Stomach smooth muscle (tissue), 2 donors: Measurements from ENCODE around the gene MYT1.

Experiments used
- H3K27ac ChIP-seq: one replicate; pipeline ENCODE4 v1.7.0; 2013; ENCODE audit warnings: mild to moderate bottlenecking, low read length, inconsistent platforms
- H3K27me3 ChIP-seq, 2 donors: one replicate each; pipeline ENCODE4 v1.7.0; 2013; ENCODE audit warnings: low read length in 2 of 2; ENCODE audit not compliant: insufficient read depth in 2 of 2, control insufficient read depth in 1 of 2
- H3K36me3 ChIP-seq, 2 donors: one replicate each; pipeline ENCODE4 v1.7.0; 2013; ENCODE audit warnings: low read length in 2 of 2; ENCODE audit not compliant: control insufficient read depth in 2 of 2, insufficient read depth in 2 of 2
- H3K4me1 ChIP-seq: one replicate; pipeline ENCODE4 v1.7.0; 2013; ENCODE audit warnings: low read length; ENCODE audit not compliant: control insufficient read depth, insufficient read depth
- H3K4me3 ChIP-seq, 2 donors: one replicate each; pipeline ENCODE4 v1.7.0; 2013; ENCODE audit warnings: low read length in 2 of 2
- H3K9ac ChIP-seq, 2 donors: one replicate each; pipeline ENCODE4 v1.7.0; 2013; ENCODE audit warnings: low read length in 2 of 2, mild to moderate bottlenecking in 1 of 2
- H3K9me3 ChIP-seq, 2 donors: one replicate each; pipeline ENCODE4 v1.7.0; 2013; ENCODE audit warnings: low read length in 2 of 2; ENCODE audit not compliant: control insufficient read depth in 2 of 2
- donor health status: healthy.
- donor health status: Pancreatic carcinoma.

The MYT1 gene

DNA sequence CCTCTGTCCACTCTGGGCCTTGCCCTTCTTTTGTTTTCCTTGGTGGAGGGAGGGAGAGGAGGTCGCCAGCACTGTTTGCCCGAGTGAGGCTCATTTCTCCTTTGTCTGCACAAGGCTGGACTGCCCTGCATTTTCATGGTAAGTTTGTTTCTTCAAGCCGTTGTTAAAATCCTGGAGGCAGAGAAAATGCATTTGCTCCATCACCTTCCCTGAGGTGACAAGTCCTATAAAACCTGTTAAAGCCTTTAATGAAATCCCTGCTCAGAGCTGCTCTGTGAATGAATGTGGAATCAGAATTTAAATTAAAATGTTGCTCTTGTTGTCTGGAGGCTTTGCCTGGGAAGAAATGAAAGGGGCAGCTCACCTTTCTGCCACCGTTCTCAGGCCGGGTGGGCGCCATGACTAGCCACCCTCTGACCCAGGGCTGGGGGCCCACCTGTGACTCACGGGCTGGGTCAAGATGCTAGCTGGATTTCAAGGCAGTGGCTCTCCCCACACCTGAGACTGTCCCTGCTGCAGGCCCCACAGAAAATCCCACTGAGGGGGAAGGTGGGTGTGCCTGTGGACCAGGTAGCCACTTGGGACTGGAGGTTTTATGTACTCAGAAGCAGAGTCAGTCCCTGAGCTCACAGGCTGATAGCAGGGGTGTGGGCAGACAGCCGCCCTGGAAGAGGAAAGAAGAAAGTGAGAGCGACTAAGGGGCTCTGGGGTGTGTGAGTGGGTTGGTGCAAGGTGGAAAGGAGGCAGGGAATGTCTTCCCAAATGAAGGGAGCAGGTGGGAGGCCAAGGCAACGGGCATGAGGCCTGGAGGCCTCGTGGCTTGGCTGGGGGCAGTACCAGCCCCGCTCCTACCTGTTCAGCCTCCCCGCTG lies 24.0 kb upstream of the MYT1 start:
- no peak overlapping the region for H3K4me3 ChIP-seq
- peaks cover 6 to 12% of the 10 kb centered on the region in 2 donors for H3K27me3 ChIP-seq
- no peak overlapping the region for H3K27ac ChIP-seq
- peaks cover 0 to 6% of the 10 kb centered on the region in 2 donors for H3K9me3 ChIP-seq
- no peaks in the 10 kb centered on the region for H3K4me1 ChIP-seq
- no peak overlapping the region for H3K9ac ChIP-seq
- no peaks in the 10 kb centered on the region for H3K36me3 ChIP-seq

- Histone ChIP-seq H3K4me1 (no peaks in the 10 kb centered on the region), H3K4me3 (no peak overlapping the region), H3K36me3 (no peaks in the 10 kb centered on the region), H3K27me3 (peaks cover 9 to 10% of the 10 kb centered on the region in 2 donors), H3K9me3 (peaks cover 0 to 9% of the 10 kb centered on the region in 2 donors), H3K9ac (no peak overlapping the region), H3K27ac (no peak overlapping the region)
Observed at GRCh38 chr20:64140956-64141355, 23.3 kb upstream of the MYT1 start.

DNA sequence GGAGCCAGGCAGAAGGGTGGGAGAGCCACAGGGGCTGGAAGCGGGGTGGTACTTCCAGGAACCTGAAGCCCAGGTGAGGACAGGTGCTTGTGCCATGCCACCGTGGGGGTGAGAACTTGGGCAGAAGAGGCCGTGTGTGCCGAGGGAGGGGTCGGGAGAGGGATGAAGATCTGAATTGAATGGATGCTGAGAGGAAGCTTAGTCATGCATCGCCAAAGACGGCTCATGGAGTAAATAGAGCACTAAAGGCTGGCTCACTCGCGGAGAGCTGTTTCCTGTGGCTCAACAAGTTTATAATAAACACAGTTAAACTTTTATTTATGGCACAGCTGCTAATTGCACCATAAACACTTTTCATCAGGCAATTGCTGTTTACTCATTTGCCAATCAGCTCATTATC lies 21.7 kb upstream of the MYT1 start:
- Histone ChIP-seq H3K4me1 (no peaks in the 10 kb centered on the region), H3K4me3 (no peak overlapping the region), H3K27me3 (peaks cover 9 to 13% of the 10 kb centered on the region in 2 donors), H3K27ac (no peak overlapping the region), H3K9me3 (peaks cover 0 to 9% of the 10 kb centered on the region in 2 donors), H3K9ac (no peak overlapping the region), H3K36me3 (no peaks in the 10 kb centered on the region)

DNA sequence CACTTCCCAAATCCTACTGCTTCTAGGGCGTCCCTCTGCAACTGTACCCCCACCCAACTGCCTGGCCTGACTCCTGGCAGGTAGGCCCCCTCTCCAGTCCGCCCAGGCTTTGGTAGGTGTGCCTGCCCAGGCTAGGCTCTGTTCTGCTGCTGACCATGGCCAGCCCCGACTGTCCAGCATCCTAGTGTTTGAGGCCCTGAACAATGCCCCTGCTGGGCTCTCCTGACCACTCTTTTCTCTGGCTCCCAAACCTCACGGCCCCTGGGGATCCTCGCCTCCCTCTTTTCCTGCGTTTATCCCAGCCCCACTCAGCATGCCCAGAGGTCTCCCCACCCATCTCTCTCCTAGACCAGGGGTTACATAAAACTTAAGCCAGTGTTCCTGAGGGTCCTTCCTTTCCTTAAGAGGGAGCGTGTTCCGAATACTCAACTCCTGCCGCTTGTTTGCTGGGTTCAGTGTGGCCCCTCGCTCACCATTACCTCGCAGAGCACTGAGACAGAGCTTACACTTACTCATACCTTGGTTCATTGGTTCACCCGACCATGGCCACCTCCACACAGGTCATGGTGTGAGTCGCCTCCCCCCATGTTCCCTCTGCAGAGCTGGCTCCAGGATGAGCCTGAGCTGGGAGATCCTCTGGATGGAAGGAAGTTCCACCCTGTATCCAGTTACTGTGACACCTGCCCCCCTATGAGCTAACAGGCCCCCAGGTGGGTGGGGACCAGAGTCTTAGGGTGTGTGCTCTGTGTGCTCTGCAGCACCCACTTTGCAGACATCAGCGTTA lies 21.0 kb upstream of the MYT1 start:
- H3K9me3 ChIP-seq = peaks cover 0 to 9% of the 10 kb centered on the region in 2 donors
- H3K27me3 ChIP-seq = peaks cover 11 to 13% of the 10 kb centered on the region in 2 donors
- no peak overlapping the region for H3K27ac ChIP-seq
- no peak overlapping the region for H3K9ac ChIP-seq
- H3K4me1 ChIP-seq = no peaks in the 10 kb centered on the region
- H3K36me3 ChIP-seq = no peaks in the 10 kb centered on the region
- H3K4me3 ChIP-seq = no peak overlapping the region

GRCh38 chr20:64144144-64144912 lies 19.9 kb upstream of the MYT1 start:
- peaks cover 11 to 13% of the 10 kb centered on the region in 2 donors for H3K27me3 ChIP-seq
- no peaks in the 10 kb centered on the region for H3K36me3 ChIP-seq

DNA sequence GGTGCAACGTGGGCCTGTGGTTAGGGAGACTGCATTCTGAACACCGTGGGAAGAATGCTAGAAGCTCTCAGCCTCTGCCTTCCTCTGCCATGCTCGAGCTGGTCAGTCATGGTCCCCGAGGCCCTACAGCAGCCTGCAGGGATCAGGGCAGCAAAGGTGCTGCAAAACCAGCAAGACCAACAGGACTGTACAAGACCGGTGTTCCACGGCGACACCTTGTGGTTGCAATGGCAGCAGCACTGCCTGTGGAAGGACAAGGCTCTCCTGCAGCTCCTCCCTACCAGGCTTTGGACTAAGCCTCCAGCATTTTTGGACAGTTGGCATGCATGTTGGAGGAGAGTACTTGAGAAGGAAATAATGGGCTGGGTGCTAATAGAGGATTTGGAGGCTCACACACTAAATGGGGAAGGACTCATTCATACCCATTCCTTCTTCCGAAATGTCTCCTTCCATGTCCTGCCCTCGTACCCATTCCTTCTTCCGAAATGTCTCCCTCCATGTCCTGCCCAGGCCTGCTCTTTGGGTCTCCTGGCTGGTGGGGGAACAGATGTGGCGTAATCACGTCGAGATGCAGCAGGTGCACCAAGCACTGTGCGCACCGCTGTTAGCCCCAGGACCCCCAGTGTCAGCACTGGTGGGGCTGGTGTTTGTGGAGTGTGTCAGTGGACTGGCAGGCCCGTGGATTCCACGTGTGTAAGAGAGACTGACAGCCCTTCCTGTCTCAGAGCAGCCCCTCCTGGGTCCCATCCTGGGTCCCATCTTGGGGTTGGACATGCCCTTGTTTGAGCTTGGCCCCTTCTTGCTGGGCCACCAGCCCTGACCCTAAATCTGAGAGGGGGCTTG lies 18.6 kb upstream of the MYT1 start:
- Histone ChIP-seq H3K4me3 (no peak overlapping the region), H3K27ac (no peak overlapping the region), H3K9ac (no peak overlapping the region), H3K27me3 (peaks cover 10 to 13% of the 10 kb centered on the region in 2 donors), H3K4me1 (no peaks in the 10 kb centered on the region), H3K36me3 (no peaks in the 10 kb centered on the region), H3K9me3 (peaks cover 0 to 9% of the 10 kb centered on the region in 2 donors)

More at GRCh38 chr20:64144144-64144912, 19.9 kb upstream of the MYT1 start:
- H3K27ac ChIP-seq = no peak overlapping the region
- H3K4me1 ChIP-seq = no peaks in the 10 kb centered on the region
- no peak overlapping the region for H3K9ac ChIP-seq
- no peak overlapping the region for H3K4me3 ChIP-seq
- H3K9me3 ChIP-seq = peaks cover 0 to 9% of the 10 kb centered on the region in 2 donors

DNA sequence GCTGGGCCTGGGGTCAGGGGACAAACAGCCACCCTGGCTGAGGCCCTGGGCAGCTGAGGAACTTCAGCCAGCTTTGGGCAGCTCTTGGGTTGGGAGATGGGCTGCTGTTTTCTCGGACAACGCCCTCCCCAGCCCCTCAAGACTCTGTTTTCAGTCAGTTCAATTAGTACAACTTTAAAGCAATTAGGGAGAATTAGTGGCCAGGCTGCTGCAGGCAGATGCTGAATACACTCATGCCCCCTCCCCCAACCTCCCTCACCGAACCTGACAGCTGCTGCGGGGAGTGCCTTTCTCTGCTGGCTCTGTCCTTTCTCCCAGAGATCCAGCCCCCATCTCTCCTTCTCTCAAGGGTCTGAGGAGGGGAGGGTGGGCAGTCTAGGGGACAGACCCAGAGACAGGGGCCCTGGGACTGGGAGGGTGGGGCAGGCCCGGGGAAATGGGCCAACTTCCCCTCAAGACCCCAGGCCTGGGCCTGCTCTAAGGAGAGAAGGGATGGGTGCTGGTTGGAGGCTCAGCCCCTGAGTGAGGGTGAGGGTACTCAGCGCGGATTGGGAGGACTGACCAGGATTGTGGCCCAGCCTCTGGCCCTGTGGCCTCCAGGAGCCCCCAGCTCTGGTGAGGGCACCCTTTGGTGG lies 17.8 kb upstream of the MYT1 start:
- Histone ChIP-seq H3K36me3 (no peaks in the 10 kb centered on the region), H3K9me3 (peaks cover 0 to 9% of the 10 kb centered on the region in 2 donors), H3K27ac (no peak overlapping the region), H3K4me1 (no peaks in the 10 kb centered on the region), H3K4me3 (no peak overlapping the region), H3K9ac (no peak overlapping the region), H3K27me3 (peaks cover 10 to 13% of the 10 kb centered on the region in 2 donors)

DNA sequence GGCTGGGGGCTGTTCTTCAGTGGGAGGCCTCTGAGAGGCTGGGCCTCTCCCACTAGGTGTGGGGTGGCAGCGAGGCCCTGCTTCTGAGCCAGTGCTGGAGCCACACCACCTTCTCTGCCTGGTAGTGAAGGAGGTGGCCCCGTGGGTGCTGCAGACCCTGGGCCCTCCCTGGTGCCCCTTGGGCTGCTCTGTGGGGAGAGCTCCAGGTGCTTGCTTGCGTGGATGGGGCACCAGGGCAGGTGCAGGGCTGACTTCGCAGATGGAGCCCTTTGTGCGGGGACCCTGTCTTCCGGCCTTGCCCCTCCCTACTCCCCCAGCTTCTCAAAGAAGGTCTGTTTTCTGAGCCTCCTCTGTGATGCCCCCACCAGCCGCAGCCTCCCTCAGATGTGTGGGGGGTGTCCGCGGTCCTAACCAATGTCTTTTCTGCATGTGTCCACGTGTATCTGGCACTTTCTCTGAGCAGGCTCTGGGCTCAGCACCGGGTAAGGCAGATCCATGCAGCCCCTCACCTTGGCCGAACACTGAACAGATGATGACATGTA lies 17.2 kb upstream of the MYT1 start:
- Histone ChIP-seq H3K27ac (no peak overlapping the region), H3K4me3 (no peak overlapping the region), H3K36me3 (no peaks in the 10 kb centered on the region), H3K4me1 (no peaks in the 10 kb centered on the region), H3K9ac (no peak overlapping the region), H3K27me3 (peaks cover 10 to 13% of the 10 kb centered on the region in 2 donors), H3K9me3 (peaks cover 0 to 9% of the 10 kb centered on the region in 2 donors)

DNA sequence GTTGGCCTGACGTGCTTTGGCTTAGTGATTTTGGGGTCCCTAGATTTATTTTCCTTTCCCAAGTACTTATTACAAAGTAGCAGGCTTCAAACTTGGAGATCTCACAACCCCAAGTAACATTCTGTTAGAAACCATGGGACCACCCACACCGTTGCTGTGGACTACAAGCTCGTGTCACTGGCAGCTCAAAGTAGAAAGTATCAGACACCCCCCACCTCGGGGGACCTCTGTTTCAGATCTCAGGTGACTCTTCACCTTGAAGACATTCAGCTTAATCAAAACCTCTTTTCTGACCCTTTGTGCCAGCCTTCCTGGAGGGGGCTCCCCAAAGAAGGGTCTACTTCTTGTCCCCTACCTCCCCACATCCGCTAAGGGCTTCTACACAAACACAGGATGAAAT lies 15.7 kb upstream of the MYT1 start:
- no peaks in the 10 kb centered on the region for H3K4me1 ChIP-seq
- H3K9me3 ChIP-seq = peaks cover 0 to 9% of the 10 kb centered on the region in 2 donors
- no peak overlapping the region for H3K4me3 ChIP-seq
- no peak overlapping the region for H3K27ac ChIP-seq
- no peaks in the 10 kb centered on the region for H3K36me3 ChIP-seq
- no peak overlapping the region for H3K9ac ChIP-seq
- peaks cover 6% of the 10 kb centered on the region in 2 donors for H3K27me3 ChIP-seq
